HG02973 (cell line): Measurements from ENCODE around the gene CPSF2.

Experiments
- ATAC-seq: cut with Tn5 transposase; IDR thresholded peaks from one replicate; pipeline ENCODE4 v1.9.1; 2021; ENCODE audit warnings: moderate library complexity; ENCODE audit not compliant: unreplicated experiment

CPSF2 gene

GRCh38 chr14:92121670-92122350 is at the start of gene CPSF2, which contains the start of gene NDUFB1:
Gene CPSF2 (plus strand): TSS chr14:92121969. CDS start chr14:92130985, 9,016 bp downstream.
Gene NDUFB1 (minus strand): TSS chr14:92121706. CDS start chr14:92117637, 4,069 bp downstream.
- ATAC-seq, result peak; percentile 83

GRCh38 chr14:92074555-92074954 is 47.2 kb upstream of the CPSF2 start:
- no peak for ATAC-seq

GRCh38 chr14:92088494-92088893 is 33.3 kb upstream of the CPSF2 start:
- ATAC-seq, result no peak

- ATAC-seq, result no peak
Observed at GRCh38 chr14:92093320-92093719, 28.4 kb upstream of the CPSF2 start.

GRCh38 chr14:92099802-92100201 is 22.0 kb upstream of the CPSF2 start:
- ATAC-seq, result no peak

- no peak for ATAC-seq
Observed at GRCh38 chr14:92103363-92103989, 18.3 kb upstream of the CPSF2 start.

- ATAC-seq, result no peak
Observed at GRCh38 chr14:92105073-92105892, 16.5 kb upstream of the CPSF2 start.

- ATAC-seq, result peak; percentile 6
Observed at GRCh38 chr14:92105893-92106142, 16.0 kb upstream of the CPSF2 start.

- peak; percentile 90 for ATAC-seq
Observed at GRCh38 chr14:92106143-92106926, 15.4 kb upstream of the CPSF2 start, which contains the start of gene ATXN3. Gene ATXN3 (minus strand): TSS chr14:92106582. CDS start chr14:92106552, 30 bp downstream.

GRCh38 chr14:92108345-92109254 is 13.2 kb upstream of the CPSF2 start:
- ATAC-seq, result no peak

- ATAC-seq, result no peak
Observed at GRCh38 chr14:92109490-92109889, 12.3 kb upstream of the CPSF2 start.

- ATAC-seq, result peak; percentile 15
Observed at GRCh38 chr14:92121207-92121669, 531 bp upstream of the CPSF2 start.

GRCh38 chr14:92122351-92122677 is 545 bp downstream of the CPSF2 start:
- ATAC-seq, result no peak

- no peak for ATAC-seq
Observed at GRCh38 chr14:92122761-92123160, 992 bp downstream of the CPSF2 start.

GRCh38 chr14:92134456-92134855 is 12.7 kb downstream of the CPSF2 start:
- no peak for ATAC-seq

GRCh38 chr14:92135269-92135668 is 13.5 kb downstream of the CPSF2 start:
- ATAC-seq, result no peak

- ATAC-seq, result no peak
Observed at GRCh38 chr14:92143309-92143708, 21.5 kb downstream of the CPSF2 start.

- no peak for ATAC-seq
Observed at GRCh38 chr14:92143962-92144361, 22.2 kb downstream of the CPSF2 start.

GRCh38 chr14:92144708-92145107 is 22.9 kb downstream of the CPSF2 start:
- ATAC-seq, result no peak

GRCh38 chr14:92153581-92153980 is 31.8 kb downstream of the CPSF2 start:
- no peak for ATAC-seq
